ENCODE measurements around the gene ZNF227.
"Not testable (repeated sequence)": the region's sequence is repeated elsewhere in the genome, so short reads cannot be mapped to it uniquely, and the experiment has no call there.

Gene ZNF227

DNA sequence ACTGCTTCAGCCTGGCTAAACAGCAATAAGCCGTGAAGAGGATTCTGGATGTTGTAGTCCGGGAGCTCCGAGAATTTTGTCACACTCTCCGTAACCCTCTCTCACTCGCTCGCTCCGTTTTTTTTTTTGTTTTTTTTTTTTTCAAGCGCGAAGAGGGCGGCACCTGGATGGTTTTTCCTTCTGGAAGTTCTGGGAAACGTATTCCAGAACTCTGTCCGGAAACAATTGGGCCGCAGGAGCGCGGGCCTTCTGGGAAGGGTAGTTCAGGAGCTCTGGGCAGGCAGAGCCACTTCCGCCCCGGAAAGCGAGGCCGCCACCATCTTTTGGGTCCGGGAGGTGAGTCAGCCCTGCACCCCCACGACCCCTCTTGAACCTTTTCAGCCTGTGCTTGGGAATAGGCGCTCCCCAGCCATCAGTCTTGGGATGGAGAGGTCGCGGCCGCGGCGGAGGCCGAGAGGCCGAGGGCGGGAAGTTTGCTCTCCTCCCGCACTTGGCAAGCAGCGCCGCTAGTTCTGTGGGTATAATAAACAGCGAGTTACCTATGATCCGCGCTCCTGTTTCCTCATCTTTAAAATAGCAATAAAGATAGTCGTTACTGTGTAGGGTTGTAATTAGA is at the start of gene ZNF227:
Gene ZNF227 (plus strand): TSS at position 283 of the 616 bp plus-strand sequence. CDS start 5,261 bp downstream, outside the sequence.
- FAIRE-seq, result peak; percentile 98

GRCh38 chr19:44163789-44164188 is 48.5 kb upstream of the ZNF227 start:
- FAIRE-seq, result no peak

DNA sequence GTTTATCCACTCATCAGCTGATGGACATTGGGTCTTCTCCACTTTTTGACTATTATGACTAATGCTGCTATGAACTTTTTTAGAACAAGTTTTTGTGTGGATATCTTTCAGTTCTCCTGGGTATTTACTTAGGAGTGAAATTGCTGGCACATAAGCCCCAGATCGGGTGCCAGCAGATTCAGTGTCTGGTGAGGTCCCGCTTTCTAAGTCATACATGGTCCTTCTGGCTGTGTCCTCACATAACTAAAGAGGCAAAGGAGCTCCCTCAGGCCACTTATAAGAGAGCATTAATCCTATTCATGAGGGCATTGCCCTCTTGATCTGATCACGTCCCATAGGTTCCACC is 48.0 kb upstream of the ZNF227 start:
- FAIRE-seq, result no peak

- peak; percentile 99 for FAIRE-seq
These were observed 47.4 kb upstream of the ZNF227 start, which contains the start of gene ZNF226 for GRCh38 chr19:44164673-44165512. Gene ZNF226 (plus strand): TSS chr19:44165100. CDS start chr19:44170081, 4,981 bp downstream.

DNA sequence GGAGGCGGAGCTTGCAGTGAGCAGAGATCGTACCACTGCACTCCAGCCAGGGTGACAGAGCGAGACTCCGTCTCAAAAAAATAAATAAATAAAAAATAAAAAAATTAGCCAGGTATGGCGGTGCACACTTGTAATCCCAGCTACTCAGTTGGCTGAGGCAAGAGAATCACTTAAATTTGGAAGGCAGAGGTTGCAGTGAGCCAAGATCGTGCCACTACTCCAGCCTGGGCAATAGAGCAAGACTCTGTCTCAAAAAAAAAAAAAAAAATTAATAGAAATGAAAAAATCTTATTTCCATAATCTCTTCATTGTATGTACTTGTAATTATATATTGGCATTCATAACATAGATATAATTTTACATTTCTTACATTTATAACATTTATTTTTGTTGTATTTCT is 41.7 kb upstream of the ZNF227 start:
- not testable (repeated sequence) for FAIRE-seq

GRCh38 chr19:44176590-44176989 is 35.7 kb upstream of the ZNF227 start:
- no peak for FAIRE-seq

DNA sequence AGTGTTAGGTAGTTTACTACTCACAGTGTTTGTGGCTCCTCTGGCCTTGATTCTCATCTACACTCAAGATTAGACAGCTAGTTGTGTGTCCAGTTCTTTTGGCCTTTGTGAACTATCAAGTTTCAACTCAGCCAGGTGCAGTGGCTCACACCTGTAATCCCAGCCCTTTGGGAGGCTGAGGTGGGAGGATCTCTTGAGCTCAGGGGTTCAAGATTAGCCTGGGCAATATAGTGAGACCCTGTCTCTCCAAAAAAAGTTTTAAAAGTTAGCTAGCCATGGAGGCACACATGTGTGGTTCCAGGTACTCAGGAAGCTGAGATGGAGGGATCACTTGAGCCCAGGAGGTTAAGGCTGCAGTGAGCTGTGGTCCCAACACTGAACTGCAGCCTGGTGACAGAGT is 31.4 kb upstream of the ZNF227 start:
- no peak for FAIRE-seq

DNA sequence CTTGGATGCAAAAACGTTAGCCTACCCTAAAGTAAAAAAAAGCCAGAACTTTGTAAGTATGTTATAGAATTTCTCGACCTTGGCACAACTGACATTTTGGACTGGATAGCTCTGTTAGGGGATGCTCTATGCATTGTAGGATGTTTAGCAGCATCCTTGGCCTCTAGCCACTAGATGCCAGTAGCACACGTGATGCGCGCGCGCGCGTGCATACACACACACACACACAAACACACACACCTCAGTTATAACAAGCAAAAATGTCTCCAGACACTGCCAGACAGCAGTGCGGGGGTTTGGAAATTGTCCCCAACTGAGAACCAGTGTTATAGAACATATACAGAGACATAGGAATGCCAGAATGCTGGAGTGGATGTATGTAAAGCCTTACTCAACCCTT is 30.2 kb upstream of the ZNF227 start:
- no peak for FAIRE-seq

DNA sequence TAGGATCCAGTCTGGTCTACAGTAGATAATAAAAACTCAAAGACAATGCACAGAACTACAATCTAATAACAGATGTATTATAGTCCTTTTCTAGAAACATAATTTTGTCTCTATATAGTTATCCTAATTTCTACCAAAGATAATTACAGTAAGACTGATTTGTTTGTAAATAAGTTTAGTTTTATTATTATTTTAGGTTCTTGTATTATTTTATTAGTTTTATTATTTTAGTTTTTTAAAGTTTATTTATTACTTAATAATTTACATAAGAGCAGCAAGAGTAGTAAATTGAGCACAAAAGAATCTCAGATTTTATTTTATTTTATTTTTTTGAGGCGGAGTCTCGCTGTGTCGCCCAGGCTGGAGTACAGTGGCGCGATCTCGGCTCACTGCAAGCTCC is 22.3 kb upstream of the ZNF227 start:
- FAIRE-seq, result no peak

DNA sequence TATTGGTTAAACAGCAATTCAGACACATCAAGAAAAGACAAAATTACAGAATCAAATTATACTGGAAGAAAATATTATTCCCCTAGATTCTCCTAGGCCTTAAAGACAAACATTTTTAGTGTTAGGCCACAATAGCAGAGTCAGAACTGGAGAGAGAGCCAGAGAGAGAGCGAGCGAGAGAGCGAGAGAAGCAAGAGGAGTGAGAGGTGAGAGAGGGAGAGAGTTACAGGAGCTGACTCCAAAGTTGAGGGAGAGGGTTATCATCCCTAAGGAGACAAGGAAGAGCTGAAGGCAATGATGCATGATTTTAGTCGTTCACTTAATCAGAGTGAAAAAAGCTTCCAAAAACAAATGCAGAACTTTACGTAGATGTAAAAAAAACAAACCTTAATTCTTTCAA is 20.2 kb upstream of the ZNF227 start:
- FAIRE-seq, result no peak

DNA sequence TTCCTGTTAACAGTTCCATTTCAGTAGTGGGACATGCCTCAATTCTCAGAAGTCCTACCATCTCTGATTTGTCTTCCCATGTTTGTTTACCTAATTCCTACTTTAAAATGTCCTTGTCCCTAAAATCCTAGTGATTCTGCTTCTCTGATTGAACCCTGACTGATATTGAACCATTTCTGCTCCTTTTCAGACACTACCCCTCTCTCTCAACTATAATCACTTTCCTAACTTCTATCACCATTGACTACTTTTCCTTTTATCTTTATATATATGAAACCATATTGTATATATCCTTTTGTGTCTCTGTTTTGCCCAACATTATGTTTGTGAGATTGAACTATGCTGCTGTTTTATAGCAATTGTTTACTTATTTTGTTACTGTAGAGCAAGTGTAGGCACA is 15.6 kb upstream of the ZNF227 start:
- no peak for FAIRE-seq

GRCh38 chr19:44202470-44202869 is 9.9 kb upstream of the ZNF227 start:
- FAIRE-seq, result no peak

DNA sequence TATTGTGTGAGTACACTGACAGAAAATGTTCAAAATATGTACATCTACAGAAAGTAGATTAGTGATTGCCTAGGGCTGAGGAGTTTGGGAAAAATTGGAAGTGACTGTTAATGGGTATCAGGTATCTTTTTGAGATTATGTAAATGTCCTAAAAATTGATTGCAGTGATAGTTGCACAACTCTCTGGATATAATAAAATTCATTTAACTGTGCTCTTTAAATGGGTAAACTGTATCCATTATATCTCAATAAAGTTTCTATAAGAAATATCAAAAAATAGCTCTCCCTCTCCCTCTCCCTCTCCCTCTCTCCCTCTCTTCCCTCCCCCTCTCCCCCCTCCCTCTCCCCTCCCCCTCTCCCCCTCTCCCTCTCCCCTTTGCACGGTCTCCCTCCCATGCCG is 9.4 kb upstream of the ZNF227 start:
- no peak for FAIRE-seq

- not testable (repeated sequence) for FAIRE-seq
These were observed 8.5 kb upstream of the ZNF227 start for GRCh38 chr19:44203877-44204276.

- peak; percentile 12 for FAIRE-seq
These were observed 7.6 kb upstream of the ZNF227 start for GRCh38 chr19:44204772-44205171.

DNA sequence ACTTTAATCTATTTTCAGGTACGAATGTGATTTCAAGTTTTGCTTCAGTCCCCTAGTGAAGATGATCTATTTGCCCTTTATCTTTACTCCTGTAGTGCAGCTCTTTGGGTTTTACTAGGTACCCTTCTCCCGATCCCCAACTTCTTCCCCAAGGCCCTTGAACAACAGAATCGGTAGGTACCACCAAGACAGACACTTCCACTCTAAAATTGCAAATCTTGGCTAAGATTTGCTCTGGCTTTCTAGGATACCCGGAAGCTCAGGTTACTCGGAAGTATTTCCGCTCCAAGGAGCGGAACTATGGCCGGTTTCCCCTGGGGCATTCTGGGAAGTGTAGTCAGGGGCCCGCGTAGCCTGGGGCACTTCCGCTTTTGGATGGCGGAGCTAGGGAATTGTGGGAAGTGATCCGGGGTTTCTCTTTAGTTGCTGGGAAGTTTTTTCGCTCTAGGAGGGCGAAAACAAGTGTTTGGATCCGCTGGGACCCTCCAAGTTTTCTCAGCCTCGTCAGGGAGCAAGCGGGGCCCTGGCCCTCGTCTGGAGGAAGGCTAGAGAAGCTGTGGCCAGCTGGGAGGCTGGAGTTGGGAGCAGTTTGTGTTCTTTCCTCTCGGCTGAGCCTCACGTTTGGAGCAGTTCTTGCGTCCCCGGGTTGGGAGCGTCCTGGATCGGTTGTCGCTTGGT is 5.1 kb upstream of the ZNF227 start:
- FAIRE-seq, result peak; percentile 93

GRCh38 chr19:44212866-44213346 is 574 bp downstream of the ZNF227 start:
- FAIRE-seq, result no peak

GRCh38 chr19:44219926-44220325 is 7.6 kb downstream of the ZNF227 start:
- not testable (repeated sequence) for FAIRE-seq

GRCh38 chr19:44220761-44221160 is 8.4 kb downstream of the ZNF227 start:
- not testable (repeated sequence) for FAIRE-seq

- FAIRE-seq, result not testable (repeated sequence)
These were observed 9.0 kb downstream of the ZNF227 start for GRCh38 chr19:44221291-44221690.

DNA sequence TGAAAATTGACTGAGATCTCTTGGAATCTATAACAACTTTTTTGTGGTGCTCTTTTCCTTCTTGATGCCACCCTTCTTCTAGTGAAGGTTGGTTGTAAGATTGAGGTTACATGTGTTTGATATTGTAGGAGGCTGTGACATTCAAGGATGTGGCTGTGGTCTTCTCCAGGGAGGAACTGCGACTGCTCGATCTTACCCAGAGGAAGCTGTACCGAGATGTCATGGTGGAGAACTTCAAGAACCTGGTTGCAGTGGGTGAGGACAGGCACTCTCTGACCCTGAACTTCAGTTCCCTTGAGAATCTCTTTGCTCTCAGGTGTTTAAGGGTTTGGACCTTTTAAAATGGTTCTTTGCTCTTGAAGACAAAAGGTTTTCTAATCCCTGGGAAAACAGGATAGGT is 16.0 kb downstream of the ZNF227 start:
- FAIRE-seq, result no peak

DNA sequence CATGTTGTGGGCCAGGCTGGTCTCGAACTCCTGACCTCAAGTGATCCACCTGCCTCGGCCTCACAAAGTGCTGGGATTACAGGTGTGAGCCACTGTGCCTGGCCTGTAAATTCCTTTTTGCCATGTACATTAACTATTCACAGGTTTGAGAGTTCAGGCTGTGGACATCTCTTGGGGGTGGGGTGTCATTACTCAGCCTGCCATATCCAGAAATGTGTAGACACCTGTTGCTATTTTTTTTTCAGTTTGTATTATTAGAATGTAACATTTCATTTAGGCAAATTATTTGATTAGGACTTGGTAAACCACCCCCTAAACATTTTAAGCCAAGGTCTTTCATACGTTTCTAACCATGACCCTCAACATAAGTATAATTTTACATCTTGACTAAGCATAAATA is 20.5 kb downstream of the ZNF227 start:
- no peak for FAIRE-seq

DNA sequence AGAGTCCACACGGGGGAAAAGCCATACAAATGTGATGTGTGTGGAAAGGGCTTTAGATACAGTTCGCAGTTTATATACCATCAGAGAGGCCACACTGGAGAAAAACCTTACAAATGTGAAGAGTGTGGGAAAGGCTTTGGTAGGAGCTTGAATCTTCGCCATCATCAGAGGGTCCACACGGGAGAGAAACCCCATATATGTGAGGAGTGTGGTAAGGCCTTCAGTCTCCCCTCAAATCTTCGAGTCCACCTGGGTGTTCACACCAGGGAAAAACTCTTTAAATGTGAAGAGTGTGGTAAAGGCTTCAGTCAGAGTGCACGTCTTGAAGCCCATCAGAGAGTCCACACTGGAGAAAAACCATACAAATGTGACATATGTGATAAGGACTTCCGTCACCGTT is 24.1 kb downstream of the ZNF227 start:
- FAIRE-seq, result no peak

DNA sequence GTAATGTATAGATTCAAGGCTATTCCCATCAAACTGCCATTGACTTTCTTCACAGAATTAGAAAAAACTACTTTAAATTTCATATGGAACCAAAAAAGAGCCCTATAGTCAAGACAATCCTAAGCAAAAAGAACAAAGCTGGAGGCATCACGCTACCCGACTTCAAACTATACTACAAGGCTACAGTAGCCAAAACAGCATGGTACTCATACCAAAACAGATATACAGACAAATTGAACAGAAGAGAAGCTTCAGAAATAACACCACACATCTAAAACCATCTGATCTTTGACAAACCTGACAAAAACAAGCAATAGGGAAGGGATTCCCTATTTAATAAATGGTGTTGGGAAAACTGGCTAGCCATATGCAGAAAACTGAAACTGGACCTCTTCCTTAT is 40.0 kb downstream of the ZNF227 start:
- not testable (repeated sequence) for FAIRE-seq
